Measurements from ENCODE around the gene EFCAB10.
"Not testable (repeated sequence)": the region's sequence is repeated elsewhere in the genome, so short reads cannot be mapped to it uniquely, and the experiment has no call there.

GRCh38 chr7:105515610-105516009, 65.7 kb downstream of the EFCAB10 start:
- TF ChIP-seq CTCF (IDR thresholded peaks at IDR 0.05; ENCODE audit: insufficient read depth, low read length, poor library complexity, severe bottlenecking); EZH2phosphoT487 (conservative IDR thresholded peaks at IDR 0.05; ENCODE audit: low read length): not testable (repeated sequence)
